ENCODE data around the gene SVIL. TPM values are rescaled to one million over a fixed set of nuclear protein-coding genes. Genes with fewer than 3 reads are reported as not detected.

The SVIL gene
- total and polyA plus RNA-seq, 2 donors (not counting 1 experiment from before 2014, with no cell fraction given): 0.74 to 0.88 TPM

GRCh38 chr10:29415876-29416275 lies 218.9 kb downstream of the SVIL start:
- H3K9me3 ChIP-seq (ENCODE audit: control extremely low read depth in 1 of 3, control insufficient read depth in 2 of 3, insufficient read depth in 1 of 3, low read length in 2 of 3): no peaks in the 10 kb centered on the region
- no peak overlapping the region for H3K27ac ChIP-seq (ENCODE audit: low read length in 2 of 2)
- POLR2A ChIA-PET: no interaction called here
- DNase-seq: no peak
- no peak overlapping the region for H3K27ac Mint-ChIP-seq
- H3K79me2 ChIP-seq (ENCODE audit: control insufficient read depth, insufficient read depth, low read length): no peaks in the 10 kb centered on the region
- H3K4me3 Mint-ChIP-seq: no peak overlapping the region
- H3K27me3 ChIP-seq (replicated peaks in 1 of 4; ENCODE audit: control extremely low read depth in 1 of 4, control insufficient read depth in 3 of 4, insufficient read depth in 4 of 4, low read length in 3 of 4): no peaks in the 10 kb centered on the region
- no peaks in the 10 kb centered on the region for H3K27me3 Mint-ChIP-seq
- ATAC-seq (ENCODE audit: low read depth): no peak
- no peak overlapping the region for H3K4me2 ChIP-seq (replicated peaks; ENCODE audit: low read depth, low read length, poor library complexity, severe bottlenecking)
- H3K9me3 Mint-ChIP-seq (ENCODE audit: insufficient read depth): no peaks in the 10 kb centered on the region
- no peaks in the 10 kb centered on the region for H3K4me1 ChIP-seq (ENCODE audit: control insufficient read depth in 2 of 2, insufficient read depth in 2 of 2, low read length in 2 of 2)
- no peaks in the 10 kb centered on the region for H3K36me3 ChIP-seq (replicated peaks in 1 of 2; ENCODE audit: control extremely low read depth in 1 of 2, control insufficient read depth in 1 of 2, extremely low read depth in 1 of 2, insufficient read depth in 2 of 2, low read length in 1 of 2)
- CTCF ChIA-PET: no interaction called here
- intact Hi-C loops (cut with micrococcal nuclease): no loop called here
- peaks cover 3% of the 10 kb centered on the region for H3K4me1 Mint-ChIP-seq
- no peak for TF ChIP-seq EZH2 (IDR thresholded peaks at IDR 0.05; ENCODE audit: borderline replicate concordance, insufficient read depth, low read depth, low read length, poor library complexity, severe bottlenecking)
- H4K20me1 ChIP-seq (ENCODE audit: control insufficient read depth, insufficient read depth, low read length, poor library complexity, severe bottlenecking): no peaks in the 10 kb centered on the region
- WGBS (ENCODE audit: insufficient coverage): 83% methylated on average over 1 of the region's 2 CpGs
- no peak overlapping the region for H3K9ac ChIP-seq (ENCODE audit: low read length)
- no peak overlapping the region for H3K4me3 ChIP-seq (ENCODE audit: control extremely low read depth in 1 of 5, extremely low read depth in 1 of 5, insufficient read depth in 1 of 5, low read depth in 2 of 5, low read length in 4 of 5)
- no peak overlapping the region for H2AFZ ChIP-seq (ENCODE audit: insufficient read depth, low read depth, low read length, poor library complexity, severe bottlenecking)

DNA sequence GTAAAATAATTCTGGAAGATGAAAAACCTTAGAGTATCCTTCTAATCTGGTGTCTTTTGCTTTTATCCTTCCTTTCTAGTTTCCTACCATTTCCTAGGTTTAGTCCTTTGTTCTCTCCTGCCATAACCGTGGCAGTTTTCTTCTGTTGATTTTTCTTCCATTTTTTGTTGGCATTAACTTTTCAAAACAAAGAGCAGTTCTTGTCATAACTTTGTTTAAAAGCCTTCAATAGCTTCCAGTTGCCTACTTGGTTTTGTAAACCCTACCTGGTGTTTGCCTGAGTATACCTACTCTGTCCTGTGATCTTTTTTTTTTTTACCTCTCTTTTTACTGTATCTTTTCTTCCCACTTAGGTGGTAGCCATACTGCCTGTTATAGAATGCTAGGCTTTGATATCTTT lies 220.3 kb downstream of the SVIL start:
- Histone ChIP-seq H3K27me3 (replicated peaks in 1 of 4; ENCODE audit: control extremely low read depth in 1 of 4, control insufficient read depth in 3 of 4, insufficient read depth in 4 of 4, low read length in 3 of 4) (no peaks in the 10 kb centered on the region), H3K4me2 (replicated peaks; ENCODE audit: low read depth, low read length, poor library complexity, severe bottlenecking) (no peak overlapping the region), H4K20me1 (ENCODE audit: control insufficient read depth, insufficient read depth, low read length, poor library complexity, severe bottlenecking) (no peaks in the 10 kb centered on the region), H3K4me1 (ENCODE audit: control insufficient read depth in 2 of 2, insufficient read depth in 2 of 2, low read length in 2 of 2) (peaks cover 0 to 5% of the 10 kb centered on the region in 2 donors), H3K9ac (ENCODE audit: low read length) (no peak overlapping the region), H3K36me3 (replicated peaks in 1 of 2; ENCODE audit: control extremely low read depth in 1 of 2, control insufficient read depth in 1 of 2, extremely low read depth in 1 of 2, insufficient read depth in 2 of 2, low read length in 1 of 2) (no peaks in the 10 kb centered on the region), H3K27ac (ENCODE audit: low read length in 2 of 2) (no peak overlapping the region), H3K4me3 (ENCODE audit: control extremely low read depth in 1 of 5, extremely low read depth in 1 of 5, insufficient read depth in 1 of 5, low read depth in 2 of 5, low read length in 4 of 5) (no peak overlapping the region), H2AFZ (ENCODE audit: insufficient read depth, low read depth, low read length, poor library complexity, severe bottlenecking) (no peak overlapping the region), H3K79me2 (ENCODE audit: control insufficient read depth, insufficient read depth, low read length) (no peaks in the 10 kb centered on the region), H3K9me3 (ENCODE audit: control extremely low read depth in 1 of 3, control insufficient read depth in 2 of 3, insufficient read depth in 1 of 3, low read length in 2 of 3) (no peaks in the 10 kb centered on the region)
- H3K27me3 Mint-ChIP-seq: no peaks in the 10 kb centered on the region
- POLR2A ChIA-PET: no interaction called here
- 80% methylated on average over 1 of the region's 1 CpG for WGBS (ENCODE audit: insufficient coverage)
- DNase-seq: no peak
- peaks cover 8% of the 10 kb centered on the region for H3K4me1 Mint-ChIP-seq
- no peak overlapping the region for H3K4me3 Mint-ChIP-seq
- no peaks in the 10 kb centered on the region for H3K9me3 Mint-ChIP-seq (ENCODE audit: insufficient read depth)
- intact Hi-C loops (cut with micrococcal nuclease): no loop called here
- no peak overlapping the region for H3K27ac Mint-ChIP-seq
- ATAC-seq (ENCODE audit: low read depth): no peak
- no peak for TF ChIP-seq EZH2 (IDR thresholded peaks at IDR 0.05; ENCODE audit: borderline replicate concordance, insufficient read depth, low read depth, low read length, poor library complexity, severe bottlenecking)
- TF ChIP-seq, protein P1, sequence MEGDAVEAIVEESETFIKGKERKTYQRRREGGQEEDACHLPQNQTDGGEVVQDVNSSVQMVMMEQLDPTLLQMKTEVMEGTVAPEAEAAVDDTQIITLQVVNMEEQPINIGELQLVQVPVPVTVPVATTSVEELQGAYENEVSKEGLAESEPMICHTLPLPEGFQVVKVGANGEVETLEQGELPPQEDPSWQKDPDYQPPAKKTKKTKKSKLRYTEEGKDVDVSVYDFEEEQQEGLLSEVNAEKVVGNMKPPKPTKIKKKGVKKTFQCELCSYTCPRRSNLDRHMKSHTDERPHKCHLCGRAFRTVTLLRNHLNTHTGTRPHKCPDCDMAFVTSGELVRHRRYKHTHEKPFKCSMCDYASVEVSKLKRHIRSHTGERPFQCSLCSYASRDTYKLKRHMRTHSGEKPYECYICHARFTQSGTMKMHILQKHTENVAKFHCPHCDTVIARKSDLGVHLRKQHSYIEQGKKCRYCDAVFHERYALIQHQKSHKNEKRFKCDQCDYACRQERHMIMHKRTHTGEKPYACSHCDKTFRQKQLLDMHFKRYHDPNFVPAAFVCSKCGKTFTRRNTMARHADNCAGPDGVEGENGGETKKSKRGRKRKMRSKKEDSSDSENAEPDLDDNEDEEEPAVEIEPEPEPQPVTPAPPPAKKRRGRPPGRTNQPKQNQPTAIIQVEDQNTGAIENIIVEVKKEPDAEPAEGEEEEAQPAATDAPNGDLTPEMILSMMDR (IDR thresholded peaks at IDR 0.05): no peak
- CTCF ChIA-PET: no interaction called here
